OCI-LY1 (cell line): Measurements from ENCODE around the gene TECPR2.

ENCODE experiments used
- H2AFZ ChIP-seq: fragments of 200-600 bp; sonication (generic), shearing (Covaris generic); 2 replicates; pipeline ENCODE4 v1.6.0; 2014; ENCODE audit warnings: antibody characterized with exemption, mild to moderate bottlenecking, low read length
- H3F3A ChIP-seq: fragments of 200-600 bp; sonication (generic), shearing (Covaris generic); 2 replicates; pipeline ENCODE4 v1.6.0; 2014; ENCODE audit warnings: mild to moderate bottlenecking, antibody characterized with exemption, low read length, moderate library complexity; ENCODE audit not compliant: insufficient read depth
- H3K27ac ChIP-seq: fragments of 200-600 bp; sonication (generic); 2 replicates; pipeline ENCODE4 v1.5.1; 2014; ENCODE audit warnings: low read length, mixed run types, mild to moderate bottlenecking, low read depth; ENCODE audit not compliant: poor library complexity, severe bottlenecking
- H3K27me3 ChIP-seq: fragments of 200-600 bp; sonication (generic); 2 replicates; pipeline ENCODE4 v1.6.0; 2014; ENCODE audit warnings: antibody characterized with exemption, mild to moderate bottlenecking, low read length, moderate library complexity; ENCODE audit not compliant: insufficient read depth
- H3K36me3 ChIP-seq: fragments of 200-600 bp; sonication (generic); 2 replicates; pipeline ENCODE4 v1.6.1; 2014; ENCODE audit warnings: mild to moderate bottlenecking, antibody characterized with exemption, low read length, moderate library complexity, mixed read lengths; ENCODE audit not compliant: insufficient read depth
- H3K4me1 ChIP-seq: fragments of 200-600 bp; sonication (generic); 2 replicates; pipeline ENCODE4 v1.5.1; 2014; ENCODE audit warnings: mild to moderate bottlenecking, low read length, moderate library complexity; ENCODE audit not compliant: insufficient read depth, severe bottlenecking
- H3K4me2 ChIP-seq: fragments of 200-600 bp; sonication (generic), shearing (Covaris generic); 2 replicates; pipeline ENCODE4 v1.6.1; 2014; ENCODE audit warnings: low read length
- H3K4me3 ChIP-seq: fragments of 200-600 bp; sonication (generic); 2 replicates; pipeline ENCODE4 v1.5.1; 2014; ENCODE audit warnings: low read length, low read depth, mild to moderate bottlenecking, mixed read lengths; ENCODE audit not compliant: poor library complexity, severe bottlenecking
- H3K79me2 ChIP-seq: fragments of 200-600 bp; shearing (Covaris generic); 2 replicates; pipeline ENCODE4 v1.6.1; 2016; ENCODE audit warnings: mixed run types, low read length, mixed read lengths; ENCODE audit not compliant: insufficient read depth
- H3K9ac ChIP-seq: fragments of 200-600 bp; sonication (generic), shearing (Covaris generic); 2 replicates; pipeline ENCODE4 v1.6.1; 2014; ENCODE audit warnings: mild to moderate bottlenecking, low read length, mixed read lengths
- H3K9me2 ChIP-seq: fragments of 200-600 bp; sonication (generic), shearing (Covaris generic); 2 replicates; pipeline ENCODE4 v1.6.1; 2014; ENCODE audit warnings: low read depth, mild to moderate bottlenecking, low read length, mixed read lengths
- H3K9me3 ChIP-seq: fragments of 200-600 bp; shearing (Covaris generic); 2 replicates; pipeline ENCODE4 v1.6.1; 2014; ENCODE audit warnings: low read length, mixed read lengths
- H4K20me1 ChIP-seq: fragments of 200-600 bp; sonication (generic), shearing (Covaris generic); 2 replicates; pipeline ENCODE4 v1.6.0; 2016; ENCODE audit warnings: mild to moderate bottlenecking, low read length; ENCODE audit not compliant: insufficient read depth
- EZH2 ChIP-seq: fragments of 200-600 bp; sonication (generic), shearing (Covaris generic); IDR thresholded peaks from 2 replicates; pipeline ENCODE4 v1.8.0; 2017; ENCODE audit warnings: borderline replicate concordance, mixed run types, mild to moderate bottlenecking, antibody characterized with exemption, low read length, moderate library complexity, mixed read lengths
- TF ChIP-seq, protein P1 (sequence below): fragments of 200-600 bp; sonication (generic), shearing (Covaris generic); IDR thresholded peaks from 2 replicates; pipeline ENCODE4 v1.5.1; 2017; ENCODE audit warnings: mild to moderate bottlenecking, antibody characterized with exemption, low read length, moderate library complexity, mixed read lengths

TECPR2 gene

GRCh38 chr14:102342238-102342637, 20.5 kb upstream of the TECPR2 start:
- H3K36me3 ChIP-seq: peaks cover 8% of the 10 kb centered on the region; the same call in 1 of the 2 replicates
- no peaks in the 10 kb centered on the region for H4K20me1 ChIP-seq
- no peak overlapping the region for H3K4me2 ChIP-seq
- no peak overlapping the region for H2AFZ ChIP-seq
- no peaks in the 10 kb centered on the region for H3K4me1 ChIP-seq
- no peaks in the 10 kb centered on the region for H3K27me3 ChIP-seq
- H3K79me2 ChIP-seq: no peaks in the 10 kb centered on the region
- no peak overlapping the region for H3K9ac ChIP-seq
- H3K27ac ChIP-seq: no peak overlapping the region
- TF ChIP-seq, protein P1, sequence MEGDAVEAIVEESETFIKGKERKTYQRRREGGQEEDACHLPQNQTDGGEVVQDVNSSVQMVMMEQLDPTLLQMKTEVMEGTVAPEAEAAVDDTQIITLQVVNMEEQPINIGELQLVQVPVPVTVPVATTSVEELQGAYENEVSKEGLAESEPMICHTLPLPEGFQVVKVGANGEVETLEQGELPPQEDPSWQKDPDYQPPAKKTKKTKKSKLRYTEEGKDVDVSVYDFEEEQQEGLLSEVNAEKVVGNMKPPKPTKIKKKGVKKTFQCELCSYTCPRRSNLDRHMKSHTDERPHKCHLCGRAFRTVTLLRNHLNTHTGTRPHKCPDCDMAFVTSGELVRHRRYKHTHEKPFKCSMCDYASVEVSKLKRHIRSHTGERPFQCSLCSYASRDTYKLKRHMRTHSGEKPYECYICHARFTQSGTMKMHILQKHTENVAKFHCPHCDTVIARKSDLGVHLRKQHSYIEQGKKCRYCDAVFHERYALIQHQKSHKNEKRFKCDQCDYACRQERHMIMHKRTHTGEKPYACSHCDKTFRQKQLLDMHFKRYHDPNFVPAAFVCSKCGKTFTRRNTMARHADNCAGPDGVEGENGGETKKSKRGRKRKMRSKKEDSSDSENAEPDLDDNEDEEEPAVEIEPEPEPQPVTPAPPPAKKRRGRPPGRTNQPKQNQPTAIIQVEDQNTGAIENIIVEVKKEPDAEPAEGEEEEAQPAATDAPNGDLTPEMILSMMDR: no peak
- no peak for TF ChIP-seq EZH2
- H3K9me3 ChIP-seq: no peaks in the 10 kb centered on the region
- no peaks in the 10 kb centered on the region for H3F3A ChIP-seq
- no peaks in the 10 kb centered on the region for H3K9me2 ChIP-seq
- H3K4me3 ChIP-seq: no peak overlapping the region

DNA sequence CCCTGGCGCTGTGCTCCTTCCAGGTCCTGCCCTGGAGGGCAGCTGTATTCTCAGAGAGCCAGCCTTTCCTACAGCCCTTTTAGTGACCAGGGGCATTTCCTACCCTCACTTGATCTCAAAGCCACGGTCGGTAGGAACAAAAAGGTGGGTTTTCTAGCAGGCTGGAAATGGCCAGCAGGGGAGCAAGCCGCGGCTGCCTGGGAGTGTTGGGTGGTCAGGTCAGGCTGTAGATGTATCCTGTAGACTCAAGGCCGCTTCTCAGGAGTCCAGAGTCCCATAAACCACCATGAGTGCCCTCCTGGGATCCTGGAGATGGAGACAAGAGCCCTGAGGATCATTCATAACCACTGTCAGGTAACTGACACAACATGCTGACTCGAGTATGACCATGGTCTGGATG, 18.7 kb upstream of the TECPR2 start:
- Histone ChIP-seq H3K4me3 (no peak overlapping the region), H3K9ac (no peak overlapping the region), H3F3A (no peaks in the 10 kb centered on the region), H3K27ac (no peak overlapping the region), H3K4me1 (no peaks in the 10 kb centered on the region), H2AFZ (no peak overlapping the region), H4K20me1 (no peaks in the 10 kb centered on the region), H3K4me2 (no peak overlapping the region), H3K9me2 (no peaks in the 10 kb centered on the region), H3K9me3 (no peaks in the 10 kb centered on the region), H3K27me3 (no peaks in the 10 kb centered on the region), H3K36me3 (peaks cover 12% of the 10 kb centered on the region), H3K79me2 (no peaks in the 10 kb centered on the region)
- no peak for TF ChIP-seq EZH2
- TF ChIP-seq, protein P1: no peak

GRCh38 chr14:102344485-102344884, 18.3 kb upstream of the TECPR2 start:
- H3K9me2 ChIP-seq: no peaks in the 10 kb centered on the region
- H3K4me1 ChIP-seq: no peaks in the 10 kb centered on the region
- no peaks in the 10 kb centered on the region for H3F3A ChIP-seq
- H3K9me3 ChIP-seq: no peaks in the 10 kb centered on the region
- no peak overlapping the region for H3K4me3 ChIP-seq
- H3K27ac ChIP-seq: no peak overlapping the region
- no peak overlapping the region for H3K9ac ChIP-seq
- no peak overlapping the region for H2AFZ ChIP-seq
- peaks cover 14% of the 10 kb centered on the region for H3K36me3 ChIP-seq
- no peak overlapping the region for H3K4me2 ChIP-seq
- TF ChIP-seq, protein P1: no peak
- TF ChIP-seq EZH2: no peak
- H3K27me3 ChIP-seq: no peaks in the 10 kb centered on the region
- no peaks in the 10 kb centered on the region for H3K79me2 ChIP-seq
- no peaks in the 10 kb centered on the region for H4K20me1 ChIP-seq
